Astrocyte of the hippocampus (primary cell): ENCODE data around the gene OGT.
"Not testable (repeated sequence)": the region's sequence is repeated elsewhere in the genome, so short reads cannot be mapped to it uniquely, and the experiment has no call there.

Experiments used
- DNase-seq: peaks from one replicate; pipeline ENCODE4 v3.0.0; 2011; ENCODE audit warnings: low read depth, low spot score

Gene OGT

DNA sequence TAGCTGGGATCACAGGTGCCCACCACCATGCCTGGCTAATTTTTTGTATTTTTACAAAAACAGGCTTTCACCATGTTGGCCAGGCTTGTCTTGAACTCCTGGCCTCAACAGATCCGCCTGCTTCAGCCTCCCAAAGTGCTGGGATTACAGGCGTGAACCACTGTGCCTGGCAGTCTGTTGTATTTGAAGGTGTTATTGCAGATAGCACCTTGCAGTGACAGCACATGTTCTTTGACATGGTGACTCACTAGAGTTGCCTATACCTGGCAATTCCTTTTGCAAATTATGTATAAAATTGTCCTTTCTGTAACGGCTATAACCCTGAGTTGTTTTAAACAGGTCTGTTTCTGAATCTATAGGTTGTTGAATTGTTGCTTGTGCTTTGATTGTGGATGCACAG lies 7.9 kb downstream of the OGT start:
- DNase-seq = no peak

DNA sequence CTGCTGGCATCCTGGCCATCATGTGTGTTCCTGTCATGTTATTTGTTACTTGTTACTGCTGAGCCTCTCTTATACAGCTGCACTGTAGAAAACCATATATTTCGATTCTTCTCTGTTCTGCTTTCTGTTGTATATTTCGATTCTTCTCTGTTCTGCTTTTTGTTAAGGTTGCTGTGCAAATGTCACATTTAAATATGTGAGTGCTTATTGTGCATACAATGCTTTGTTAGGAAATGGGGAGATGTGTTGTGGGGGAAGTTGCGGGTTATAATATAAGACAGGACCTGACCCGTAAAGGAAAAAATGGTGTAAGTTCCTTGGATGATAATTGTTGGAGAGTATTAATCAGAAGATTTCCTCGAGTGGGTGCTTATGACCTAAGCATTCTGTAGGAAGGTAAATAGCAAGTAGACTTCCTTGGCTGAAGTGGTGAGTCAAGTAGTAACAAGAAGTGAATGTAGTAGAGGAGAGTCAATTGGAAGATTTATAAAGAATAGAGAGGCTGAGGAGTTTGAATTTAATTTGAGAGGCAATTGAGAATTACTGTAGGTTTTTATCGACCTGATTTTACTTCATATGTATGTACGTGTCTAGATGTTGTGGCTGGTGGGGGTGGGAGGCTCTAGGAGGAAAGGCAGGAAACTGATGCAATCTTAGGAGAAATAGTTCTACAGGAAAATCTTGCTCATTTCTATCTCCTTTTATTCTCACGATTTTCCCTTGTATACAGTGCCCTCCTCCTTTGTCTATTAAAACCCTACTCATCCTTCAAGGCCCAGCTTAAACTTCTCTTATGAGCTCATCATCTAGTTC lies 8.5 kb downstream of the OGT start:
- peak; percentile 10 for DNase-seq

DNA sequence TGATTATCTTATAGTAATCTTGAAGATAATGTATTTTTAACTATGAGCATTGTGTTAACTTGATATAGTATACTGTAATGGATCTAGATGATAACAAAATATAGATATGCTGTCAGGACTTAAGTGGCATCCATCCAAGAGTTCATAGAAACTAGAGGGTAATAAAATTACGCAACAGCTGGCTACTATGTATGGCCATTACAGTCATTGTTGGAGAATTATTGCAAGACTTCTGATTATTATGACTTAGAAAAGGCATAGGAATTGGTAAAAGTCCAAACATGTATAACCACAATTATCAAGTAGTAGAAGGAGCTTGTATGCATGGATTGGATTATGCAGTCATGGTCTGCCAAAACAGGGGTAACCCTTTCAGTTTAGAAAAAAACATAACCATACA lies 9.5 kb downstream of the OGT start:
- DNase-seq = no peak

DNA sequence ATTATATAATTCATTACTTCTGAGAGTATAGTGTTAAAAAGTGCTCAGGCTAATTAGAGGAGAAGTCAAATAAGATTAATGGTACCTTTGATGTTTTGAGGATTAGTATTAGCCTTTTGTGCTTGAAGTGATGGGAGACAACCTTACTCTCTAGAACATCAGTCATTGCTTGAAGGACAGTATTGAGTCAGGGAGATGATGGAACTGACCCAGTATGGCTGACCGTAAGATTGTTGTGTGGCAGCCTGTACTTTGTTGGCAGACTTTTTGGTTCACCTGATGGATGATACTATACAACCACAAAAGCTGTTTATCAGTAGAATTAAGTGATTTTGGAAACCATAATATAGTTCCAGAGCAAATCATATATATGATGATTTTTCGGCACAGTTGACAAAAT lies 9.9 kb downstream of the OGT start:
- peak; percentile 2 for DNase-seq

DNA sequence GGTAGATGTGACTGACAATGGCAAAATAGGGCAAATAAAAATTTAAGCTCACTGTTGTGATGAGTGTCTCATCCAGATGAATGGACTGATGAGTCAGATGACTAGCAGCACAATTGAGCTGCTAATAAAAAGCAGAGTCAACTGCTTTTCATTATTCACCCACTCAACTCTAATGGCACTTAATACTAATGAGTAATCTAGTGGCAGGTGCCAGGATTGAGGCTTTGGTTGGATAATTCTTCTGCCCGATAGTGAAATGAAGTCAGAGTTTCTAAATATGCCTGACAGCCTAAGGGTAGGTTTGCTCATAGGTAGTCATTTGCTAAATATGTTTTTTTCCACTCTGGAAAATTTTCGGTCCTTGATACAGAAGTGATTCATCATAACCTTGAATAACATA lies 10.4 kb downstream of the OGT start:
- peak; percentile 37 for DNase-seq

DNA sequence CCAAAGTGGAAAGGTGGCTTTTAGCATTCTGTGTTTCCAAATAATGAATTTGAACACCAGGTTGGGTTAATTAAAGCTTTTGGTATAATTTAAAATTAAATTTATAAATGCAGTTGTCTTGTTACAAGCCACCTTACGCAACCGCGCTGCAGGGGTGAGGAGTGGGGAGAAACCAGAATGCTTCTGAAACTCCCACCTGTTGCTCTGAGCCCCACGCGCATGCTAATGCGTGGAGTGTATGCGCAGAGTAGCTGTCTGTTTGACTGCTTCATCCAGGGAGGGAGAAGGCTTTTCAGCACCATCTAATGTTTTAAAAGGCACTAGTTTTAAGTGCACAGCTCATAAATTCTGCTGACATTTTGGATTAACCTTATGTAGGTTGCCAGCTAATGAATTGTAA lies 12.5 kb downstream of the OGT start:
- no peak for DNase-seq

DNA sequence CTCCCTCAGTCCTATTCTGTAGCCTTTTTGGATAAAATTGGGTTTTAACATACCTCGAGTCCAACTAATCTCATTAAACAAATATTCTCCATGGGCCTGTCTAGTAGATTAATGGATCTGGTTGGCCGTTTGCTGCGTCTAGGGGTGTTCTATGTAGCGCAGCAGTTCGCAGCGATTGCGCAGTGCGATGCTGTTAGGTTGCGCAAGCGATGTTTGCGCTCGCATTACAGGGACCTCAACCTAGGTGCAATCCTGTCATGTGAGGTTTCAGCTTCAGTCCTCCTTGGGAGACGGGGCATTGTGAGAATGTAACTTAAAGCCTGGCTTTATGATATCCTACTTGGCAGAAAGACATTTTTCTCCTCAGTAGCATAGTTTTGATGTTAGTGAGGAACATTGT lies 14.0 kb downstream of the OGT start:
- no peak for DNase-seq

DNA sequence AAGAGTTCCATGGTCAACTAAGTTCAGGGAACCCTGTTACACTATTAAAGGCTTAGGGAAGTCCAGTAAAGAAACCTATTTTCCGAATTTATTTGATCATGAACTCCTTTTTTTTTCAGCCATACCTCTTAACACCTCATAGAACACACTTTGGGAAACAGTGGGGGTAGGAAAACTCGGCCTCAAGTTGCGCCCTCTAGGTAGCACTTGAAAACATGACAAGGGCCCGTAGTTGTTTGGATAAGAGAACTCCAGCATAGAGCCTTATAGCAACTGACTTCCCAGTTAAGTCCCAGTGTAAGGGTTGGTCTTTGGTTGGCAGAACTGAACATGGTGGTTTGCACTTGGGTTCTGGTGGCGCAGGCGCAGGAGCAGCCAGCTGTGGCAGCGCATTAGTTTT lies 14.4 kb downstream of the OGT start:
- no peak for DNase-seq

DNA sequence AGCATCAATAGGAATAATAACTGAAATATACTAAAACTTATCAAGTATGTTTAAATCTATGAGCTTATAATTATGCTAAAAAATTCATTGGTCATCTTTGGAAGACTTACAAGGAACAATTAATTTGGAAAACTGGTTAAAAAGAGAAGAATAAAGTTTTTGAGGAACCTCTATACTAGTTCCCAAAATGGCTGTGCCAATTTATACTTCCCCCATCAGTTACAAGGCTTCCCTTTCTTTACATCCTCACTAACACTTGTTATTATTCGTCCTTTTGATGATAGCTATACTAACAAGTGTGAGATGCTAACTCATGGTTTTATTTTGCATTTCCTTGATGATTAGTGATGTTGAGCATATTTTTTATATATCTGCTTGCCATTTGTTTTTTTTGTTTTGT lies 17.1 kb downstream of the OGT start:
- DNase-seq = no peak

DNA sequence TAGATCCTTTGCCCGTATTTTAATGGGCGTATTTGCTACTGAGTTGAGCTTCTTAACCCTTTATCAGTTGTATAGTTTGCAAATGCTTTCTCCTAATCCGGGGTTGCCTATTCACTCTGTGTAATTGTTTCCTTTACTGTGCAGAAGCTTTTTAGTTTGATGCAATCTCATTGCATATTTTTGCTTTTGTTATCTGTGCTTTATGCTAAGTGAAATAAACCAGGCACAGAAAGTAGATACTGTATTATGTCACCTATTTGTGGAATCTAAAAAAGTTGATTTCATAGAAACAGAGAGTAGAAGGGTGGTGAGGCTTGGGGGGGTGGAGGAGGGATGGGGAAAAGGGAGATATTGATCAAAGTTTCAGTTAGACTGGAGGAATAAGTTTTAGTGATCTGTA lies 17.7 kb downstream of the OGT start:
- no peak for DNase-seq

DNA sequence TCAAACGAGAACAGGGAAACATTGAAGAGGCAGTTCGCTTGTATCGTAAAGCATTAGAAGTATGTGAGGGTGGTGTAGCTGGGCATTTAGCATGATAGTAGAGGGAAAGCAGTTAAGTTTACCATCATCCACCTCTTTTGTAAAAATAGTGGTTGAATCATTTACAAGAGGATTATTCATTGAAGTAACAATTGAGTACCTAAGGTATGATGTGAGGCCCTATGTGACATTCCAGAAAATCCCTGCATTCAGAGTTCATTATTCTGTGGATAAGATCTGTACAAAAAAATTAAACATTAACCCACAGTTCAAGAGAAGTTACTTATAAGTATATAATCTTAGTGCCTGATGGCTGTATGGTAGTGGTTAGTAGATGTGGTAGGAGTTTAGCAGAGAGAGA lies 23.1 kb downstream of the OGT start:
- no peak for DNase-seq

DNA sequence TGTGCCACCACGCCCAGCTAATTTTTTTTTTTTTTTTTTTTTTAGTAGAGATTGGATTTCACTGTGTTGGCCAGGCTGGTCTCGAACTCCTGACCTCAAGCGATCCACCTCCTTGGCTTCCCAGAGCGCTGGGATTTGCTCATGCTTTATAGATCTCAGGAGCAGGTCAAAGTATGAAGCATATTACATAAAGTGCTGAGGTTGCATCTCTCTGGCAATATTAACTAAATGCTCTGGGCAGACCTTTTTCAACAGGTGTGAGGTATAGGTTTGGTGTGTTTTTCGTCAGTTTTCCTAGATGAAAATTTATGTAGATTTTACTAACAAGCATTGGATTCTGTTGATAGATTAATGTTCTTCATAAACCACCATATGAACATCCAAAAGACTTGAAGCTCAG lies 26.0 kb downstream of the OGT start:
- no peak for DNase-seq

DNA sequence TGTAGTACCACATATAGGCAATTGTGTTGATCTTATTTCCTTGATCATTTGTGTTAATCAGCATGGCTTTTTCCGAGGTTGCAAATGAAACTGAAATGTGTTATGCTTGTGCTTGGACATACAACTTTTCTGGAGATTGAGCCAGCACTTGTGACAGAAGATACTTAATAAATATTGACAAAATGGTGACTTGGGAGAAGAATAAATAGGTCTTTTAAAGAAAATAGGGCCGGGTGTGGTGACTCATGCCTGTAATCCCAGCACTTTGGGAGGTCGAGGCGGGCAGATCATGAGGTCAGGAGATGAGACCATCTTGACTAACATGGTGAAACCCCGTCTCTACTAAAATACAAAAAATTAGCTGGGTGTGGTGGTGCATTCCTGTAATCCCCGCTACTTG lies 26.9 kb downstream of the OGT start:
- not testable (repeated sequence) for DNase-seq

DNA sequence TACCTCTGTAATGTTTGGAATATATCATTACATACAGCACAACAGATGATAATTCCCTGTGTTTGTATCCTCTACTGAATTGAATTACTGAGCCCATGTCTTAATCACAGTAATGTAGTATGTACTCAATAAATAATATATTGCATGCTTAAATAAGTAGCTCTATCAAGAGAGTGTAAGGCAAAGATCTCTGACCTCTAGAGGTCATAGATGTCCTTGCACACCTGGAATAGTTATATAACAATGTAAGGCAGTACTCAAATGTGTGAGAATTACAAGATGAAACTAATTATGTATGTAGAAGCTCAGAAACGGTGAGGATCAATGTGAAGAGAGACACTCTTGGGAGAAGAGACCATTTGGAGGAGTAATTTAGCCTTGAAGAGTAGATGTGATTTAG lies 31.0 kb downstream of the OGT start:
- DNase-seq = no peak

DNA sequence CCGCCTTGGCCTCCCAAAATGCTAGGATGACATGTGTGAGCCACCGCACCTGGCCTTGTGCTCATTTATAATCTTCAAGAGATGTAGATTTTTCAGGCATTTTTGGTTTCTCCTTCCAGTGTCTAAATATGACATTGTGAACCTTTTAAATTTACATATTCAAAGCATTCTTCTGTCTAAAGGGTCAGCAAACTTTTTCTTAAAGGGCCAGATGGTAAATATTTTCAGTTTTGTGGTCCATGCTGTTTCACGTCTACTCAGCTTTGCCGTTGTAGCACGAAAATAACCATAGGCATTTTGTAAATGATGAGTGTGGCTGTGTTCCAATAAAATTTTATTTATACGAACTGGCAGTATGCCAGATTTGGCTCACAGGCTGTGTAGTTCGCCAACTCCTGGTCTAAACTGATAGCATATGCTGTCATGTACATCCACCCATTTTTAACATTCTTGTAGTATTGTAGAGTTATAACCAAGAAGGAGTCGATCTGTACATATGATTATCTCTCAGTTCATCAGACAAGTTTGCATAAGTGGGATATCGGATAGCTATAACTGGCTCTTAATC lies 32.7 kb downstream of the OGT start:
- no peak for DNase-seq

DNA sequence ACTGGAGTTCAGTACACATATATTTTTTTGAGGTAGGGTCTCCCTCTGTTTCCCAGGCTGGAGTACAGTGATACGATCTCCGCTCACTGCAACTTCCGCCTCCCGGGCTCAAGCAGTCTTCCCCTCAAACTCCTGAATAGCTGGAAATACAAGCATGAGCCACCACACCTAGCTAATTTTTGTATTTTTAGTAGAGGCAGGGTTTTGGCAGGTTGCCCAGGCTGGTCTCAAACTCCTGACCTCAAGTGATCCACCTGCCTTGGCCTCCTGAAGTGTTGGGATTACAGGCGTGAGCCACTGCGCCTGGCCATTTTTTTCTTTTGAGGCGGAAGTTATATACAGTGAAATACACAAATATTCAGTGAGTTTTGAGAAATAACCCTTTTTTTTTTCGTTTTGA lies 38.5 kb downstream of the OGT start:
- DNase-seq = not testable (repeated sequence)

DNA sequence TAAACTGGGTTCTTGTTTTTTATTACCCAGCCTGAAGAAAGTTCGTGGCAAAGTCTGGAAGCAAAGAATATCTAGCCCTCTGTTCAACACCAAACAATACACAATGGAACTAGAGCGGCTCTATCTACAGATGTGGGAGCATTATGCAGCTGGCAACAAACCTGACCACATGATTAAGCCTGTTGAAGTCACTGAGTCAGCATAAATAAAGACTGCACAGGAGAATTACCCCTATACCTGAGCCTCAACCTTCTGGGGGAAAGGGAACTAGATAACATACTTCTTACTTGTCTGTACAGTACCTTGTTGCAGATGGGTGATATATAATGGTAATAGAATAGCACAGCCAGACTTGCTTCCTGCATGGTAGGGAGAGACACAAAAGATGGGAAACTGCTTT lies 40.7 kb downstream of the OGT start:
- DNase-seq = no peak

DNA sequence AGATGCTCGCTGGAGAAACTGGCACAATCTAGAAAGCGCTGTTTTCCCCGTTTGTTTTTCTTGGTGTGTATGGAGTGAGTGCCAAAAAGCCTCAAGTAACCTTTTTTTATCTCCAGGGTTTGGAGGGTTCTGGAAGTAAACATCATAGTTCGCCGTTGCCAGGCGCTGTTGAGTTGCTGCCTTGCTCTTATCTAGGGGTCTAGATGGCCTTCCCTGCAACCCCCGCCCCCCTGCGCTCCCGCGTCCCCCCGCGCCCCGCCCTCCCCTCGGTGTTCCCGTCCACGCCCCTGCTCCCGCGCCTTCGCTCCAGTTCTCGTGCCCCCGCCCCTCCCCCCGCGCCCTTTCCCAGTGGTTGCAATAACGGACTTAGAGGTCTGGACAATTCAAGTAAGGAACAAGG lies 44.8 kb downstream of the OGT start:
- DNase-seq = no peak

DNA sequence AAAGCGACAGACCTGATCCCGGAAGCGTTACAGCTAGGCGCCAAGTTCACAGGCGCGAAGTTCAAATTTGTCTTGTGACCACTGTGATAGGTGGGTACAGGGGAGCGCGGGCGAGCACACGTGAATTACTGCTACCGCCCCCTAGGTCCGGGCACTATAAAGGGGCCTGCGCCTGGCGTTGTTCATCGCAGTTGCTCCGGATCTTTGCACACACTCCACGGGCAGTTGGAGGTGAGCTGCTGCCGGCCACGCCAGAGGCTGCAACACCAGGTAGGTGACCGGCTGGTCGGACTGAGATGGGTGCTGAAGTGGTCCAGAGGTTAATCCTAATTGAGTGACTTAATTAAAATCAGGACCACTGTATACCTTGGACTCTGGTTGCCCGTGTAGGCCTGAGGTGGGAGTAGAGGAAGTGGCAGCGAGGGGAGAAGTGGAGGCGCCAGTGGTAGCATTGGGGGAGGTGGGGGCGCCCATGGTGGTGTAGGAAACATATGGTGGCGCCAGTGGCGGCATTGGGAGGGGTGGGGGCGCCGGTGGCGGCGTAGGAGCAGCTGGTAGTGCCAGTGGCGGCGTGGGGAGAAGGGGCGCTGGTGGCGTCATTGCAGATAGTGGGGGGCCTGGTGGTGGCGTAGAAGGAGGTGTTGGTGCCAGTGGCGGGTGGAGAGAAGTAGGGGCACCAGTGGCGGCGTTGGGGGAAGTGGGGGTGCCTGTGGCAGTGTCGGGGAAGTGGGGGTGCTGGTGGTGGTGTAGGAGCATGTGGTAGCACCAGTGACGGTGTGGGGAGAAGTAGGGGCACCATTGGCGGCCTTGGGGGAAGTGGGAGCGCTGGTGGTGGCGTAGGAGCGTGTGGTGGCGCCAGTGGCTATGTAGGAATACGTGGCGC lies 45.6 kb downstream of the OGT start, which contains the start of gene GCNA:
Gene GCNA, plus strand, starts transcription at position 185 of the 883 bp plus-strand sequence. CDS start 2,385 bp downstream, outside the sequence.
- no peak for DNase-seq

DNA sequence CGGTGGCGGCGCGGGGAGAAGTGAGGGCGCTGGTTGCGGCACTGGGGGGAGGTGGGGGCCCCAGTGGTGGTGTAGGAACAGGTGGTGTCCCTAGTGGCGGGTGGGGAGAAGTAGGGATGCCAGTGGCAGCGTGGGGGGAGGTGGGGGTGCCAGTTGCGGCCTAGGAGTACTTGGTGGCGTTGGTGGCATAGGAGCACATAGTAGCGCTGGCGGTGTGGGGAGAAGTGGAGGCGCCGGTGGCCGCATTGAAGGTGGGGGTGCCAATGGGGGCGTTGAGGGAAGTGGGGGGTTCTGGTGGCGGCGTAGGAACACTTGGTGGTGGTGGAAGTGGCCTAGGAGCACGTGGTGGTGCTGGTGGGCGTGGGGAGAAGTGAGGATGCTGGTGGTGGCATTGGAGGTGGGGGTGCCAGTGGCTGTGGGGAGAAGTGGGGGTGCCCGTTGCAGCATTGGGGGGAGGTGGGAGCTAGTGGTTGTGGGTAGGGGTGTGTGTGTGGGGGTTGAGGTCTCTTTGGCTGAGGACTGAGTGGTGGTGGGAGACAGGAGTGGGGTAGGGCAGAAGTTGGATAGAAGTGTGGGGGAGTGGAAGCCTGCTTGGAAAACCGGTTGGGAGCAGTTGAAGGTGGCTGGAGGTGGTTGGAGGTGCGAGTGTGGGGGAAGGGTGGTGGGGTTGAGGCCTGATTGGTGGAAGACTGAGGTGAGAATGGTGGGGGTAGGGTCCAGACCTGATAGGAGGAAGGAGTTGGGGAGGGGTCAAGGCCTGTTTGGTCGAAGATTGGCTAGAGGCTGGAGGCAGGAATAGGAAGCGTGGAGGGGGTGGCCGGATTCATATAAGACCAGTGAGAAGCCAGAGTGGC lies 46.5 kb downstream of the OGT start:
- no peak for DNase-seq

DNA sequence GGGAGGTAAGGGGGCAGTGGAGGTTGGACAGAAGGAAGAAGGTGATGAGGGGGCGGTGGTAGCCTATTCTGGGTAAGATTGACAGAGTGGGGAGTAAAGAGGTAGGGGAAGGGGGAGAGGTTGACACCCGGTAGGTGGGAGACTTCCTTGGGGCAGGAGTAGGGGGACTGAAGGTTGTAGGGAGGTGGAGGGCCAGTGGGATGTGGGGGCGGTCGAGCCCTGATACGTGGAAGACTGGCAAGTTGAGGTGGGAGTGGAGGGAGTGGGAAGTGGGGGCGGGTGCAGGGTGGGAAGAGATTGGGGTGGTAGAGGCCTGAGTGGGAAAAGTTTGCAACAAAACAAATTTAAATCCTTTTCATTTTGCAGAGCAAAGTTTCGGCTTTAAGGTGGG lies 47.1 kb downstream of the OGT start:
- no peak for DNase-seq

DNA sequence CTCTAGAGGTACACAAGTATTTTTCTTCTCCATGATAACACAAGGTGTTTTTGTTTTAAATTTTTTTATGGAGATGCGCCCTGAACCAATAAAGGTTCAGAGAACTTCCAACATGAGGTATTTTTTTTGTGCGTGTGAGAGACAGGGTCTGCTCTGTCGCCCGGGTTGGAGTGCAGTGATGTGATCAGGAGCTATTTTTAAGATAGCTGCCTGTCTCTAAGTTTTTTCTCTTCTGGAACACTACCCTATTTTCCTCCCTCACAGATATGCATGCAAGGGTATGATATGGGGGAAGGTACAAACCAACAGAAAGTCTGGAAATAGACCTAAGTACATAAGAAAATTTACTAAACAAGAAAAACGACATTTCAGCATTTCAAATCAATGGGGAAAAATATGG lies 48.3 kb downstream of the OGT start:
- no peak for DNase-seq
